GM12878 (cell line): Measurements from ENCODE around the gene AVP. TPM values are rescaled to one million over a fixed set of nuclear protein-coding genes. Genes with fewer than 3 reads are reported as not detected.

Experiments used
- ATAC-seq: fragments of 200-7000 bp; cut with Tn5 transposase; 3 replicates; pipeline ENCODE4 v1.9.1; 2020; ENCODE audit warnings: mild to moderate bottlenecking, moderate library complexity
- BruUV-seq: library from RNA; stranded (reverse); fragments of 400-500 nt; replicated peaks from 2 replicates; lab custom pipeline; 2021; lab: Mats Ljungman, UMichigan
- CTCF ChIA-PET: fragments of 300-600 bp; sonication (Branson Sonifier 250); formaldehyde crosslinking; extraction: SDS; loops from one replicate; lab custom pipeline; 2021; ENCODE audit warnings: inconsistent platforms; lab: Yijun Ruan, JAX
- POLR2A ChIA-PET: fragments of 350-600 bp; formaldehyde crosslinking; extraction: SDS; loops from one replicate; lab custom pipeline; 2021; ENCODE audit warnings: inconsistent platforms; lab: Charles Lee
- RAD21 ChIA-PET: fragments of 300-600 bp; sonication (Branson Sonifier 250); formaldehyde crosslinking; loops from one replicate; lab custom pipeline; 2023; ENCODE audit warnings: antibody characterized with exemption; ENCODE audit not compliant: unreplicated experiment; lab: Charles Lee
- SMC1A ChIA-PET: fragments of 300-600 bp; sonication (Branson Sonifier 250); formaldehyde crosslinking; loops from one replicate; lab custom pipeline; 2023; ENCODE audit not compliant: unreplicated experiment, uncharacterized antibody; lab: Charles Lee
- DNase-seq: peaks from one replicate; pipeline ENCODE4 v3.0.0-alpha.2; 2011; ENCODE audit warnings: low read depth, low spot score
- FAIRE-seq: peaks from 3 replicates; lab custom pipeline; 2011; peaks lifted over from hg19 to GRCh38; lab: Jason Lieb, UNC
- H2AFZ ChIP-seq: 2 replicates; pipeline ENCODE4 v1.6.0; 2011; ENCODE audit warnings: low read depth, low read length, control low read depth; ENCODE audit not compliant: control insufficient read depth
- H3K27ac ChIP-seq: 2 replicates; pipeline ENCODE4 v1.5.1; 2011; ENCODE audit warnings: control low read depth; ENCODE audit not compliant: control insufficient read depth, insufficient read depth
- H3K27me3 ChIP-seq, 2 experiments: replicated peaks in 1 of 2; 2 replicates each; pipeline versions ENCODE4 v1.6.0 to v1.6.1; 2011; ENCODE audit warnings: low read length in 1 of 2; ENCODE audit not compliant: control insufficient read depth in 2 of 2, insufficient read depth in 2 of 2
- H3K36me3 ChIP-seq, 2 experiments: 2 replicates each; pipeline ENCODE4 v1.5.1; 2011; ENCODE audit warnings: low read length in 1 of 2; ENCODE audit not compliant: control insufficient read depth in 2 of 2, insufficient read depth in 2 of 2
- H3K4me1 ChIP-seq: 2 replicates; pipeline ENCODE4 v1.6.1; 2011; ENCODE audit warnings: mild to moderate bottlenecking, low read length, moderate library complexity, mixed read lengths; ENCODE audit not compliant: control insufficient read depth, insufficient read depth
- H3K4me2 ChIP-seq: 2 replicates; pipeline ENCODE4 v1.6.0; 2011; ENCODE audit warnings: control low read depth; ENCODE audit not compliant: control insufficient read depth, insufficient read depth
- H3K4me3 ChIP-seq: fragments of 200-600 bp; sonication (generic); 2 replicates; pipeline ENCODE4 v1.5.1; 2016
- H3K79me2 ChIP-seq: 2 replicates; pipeline ENCODE4 v1.6.0; 2011; ENCODE audit warnings: low read length; ENCODE audit not compliant: control insufficient read depth, insufficient read depth
- H3K9ac ChIP-seq: 2 replicates; pipeline ENCODE4 v1.8.0; 2011; ENCODE audit warnings: low read length, control low read depth, mixed read lengths; ENCODE audit not compliant: control insufficient read depth, insufficient read depth
- H3K9me3 ChIP-seq: replicated peaks from 3 replicates; pipeline ENCODE4 v1.5.1; 2011; ENCODE audit warnings: mild to moderate bottlenecking, low read length; ENCODE audit not compliant: control insufficient read depth, insufficient read depth
- H4K20me1 ChIP-seq: 2 replicates; pipeline ENCODE4 v1.6.0; 2011; ENCODE audit not compliant: control insufficient read depth, insufficient read depth
- BMI1 ChIP-seq: fragments of 450-650 bp; IDR thresholded peaks from 2 replicates; pipeline ENCODE4 v1.6.1; 2016; ENCODE audit warnings: mild to moderate bottlenecking, moderate library complexity, borderline replicate concordance
- CHD4 ChIP-seq: fragments of 200-600 bp; sonication (generic); IDR thresholded peaks from 2 replicates; pipeline ENCODE4 v1.6.1; 2016; ENCODE audit warnings: mild to moderate bottlenecking
- EP300 ChIP-seq, 2 experiments: fragments of 150-350 bp in 1 of 2; IDR thresholded peaks; 2 replicates each; pipeline ENCODE4 v1.6.1; 2011 to 2012; ENCODE audit warnings: low read depth in 2 of 2, low read length in 2 of 2, borderline replicate concordance in 1 of 2, improper control_type of control experiment in 1 of 2, inconsistent platforms in 1 of 2; ENCODE audit not compliant: control insufficient read depth in 1 of 2
- EZH2 ChIP-seq: IDR thresholded peaks from 2 replicates; pipeline ENCODE4 v1.6.1; 2012; ENCODE audit warnings: low read depth, mild to moderate bottlenecking, control low read depth, inconsistent platforms, low read length, borderline replicate concordance; ENCODE audit not compliant: control insufficient read depth
- GABPA ChIP-seq: IDR thresholded peaks from 2 replicates; pipeline ENCODE4 v1.6.1; 2014; ENCODE audit warnings: antibody characterized with exemption, low read depth, mild to moderate bottlenecking, inconsistent platforms
- IRF3 ChIP-seq: fragments of 450-650 bp; IDR thresholded peaks from 2 replicates; pipeline ENCODE4 v1.6.1; 2014; ENCODE audit warnings: mild to moderate bottlenecking
- MTA2 ChIP-seq: fragments of 450-650 bp; IDR thresholded peaks from 2 replicates; pipeline ENCODE4 v1.6.1; 2016; ENCODE audit warnings: low read depth, mild to moderate bottlenecking, moderate library complexity
- MYC ChIP-seq: IDR thresholded peaks from 2 replicates; pipeline ENCODE4 v1.6.1; 2011; ENCODE audit warnings: mild to moderate bottlenecking, low read length, moderate library complexity, inconsistent platforms; ENCODE audit not compliant: insufficient read depth, insufficient replicate concordance, insufficient read length, severe bottlenecking
- NFYB ChIP-seq: IDR thresholded peaks from 2 replicates; pipeline ENCODE4 v1.6.1; 2011; ENCODE audit warnings: low read depth, mild to moderate bottlenecking, low read length, improper control_type of control experiment, moderate library complexity; ENCODE audit not compliant: insufficient read depth
- PBX3 ChIP-seq: IDR thresholded peaks from 2 replicates; pipeline ENCODE4 v1.6.1; 2011; ENCODE audit warnings: mild to moderate bottlenecking, low read depth, low read length, moderate library complexity; ENCODE audit not compliant: insufficient replicate concordance
- STAT3 ChIP-seq: IDR thresholded peaks from 2 replicates; pipeline ENCODE4 v1.6.1; 2011; ENCODE audit warnings: low read depth, low read length, improper control_type of control experiment
- TCF3 ChIP-seq: IDR thresholded peaks from 2 replicates; pipeline ENCODE4 v1.6.1; 2012; ENCODE audit warnings: low read depth, mild to moderate bottlenecking, low read length, borderline replicate concordance; ENCODE audit not compliant: insufficient read depth
- YBX1 ChIP-seq: fragments of 450-650 bp; IDR thresholded peaks from 2 replicates; pipeline ENCODE4 v1.6.1; 2016; ENCODE audit warnings: antibody characterized with exemption
- ZNF207 ChIP-seq: fragments of 450-650 bp; IDR thresholded peaks from 2 replicates; pipeline ENCODE4 v1.6.1; 2014; ENCODE audit warnings: antibody characterized with exemption, mild to moderate bottlenecking, borderline replicate concordance
- ZNF622 ChIP-seq: fragments of 450-650 bp; IDR thresholded peaks from 2 replicates; pipeline ENCODE4 v1.6.1; 2017; ENCODE audit warnings: mild to moderate bottlenecking, inconsistent platforms
- WGBS: methylation state at CpG from one replicate; pipeline ENCODE4 v1.1.6; 2016; ENCODE audit warnings: low lambda C conversion rate; ENCODE audit not compliant: insufficient replicate concordance, insufficient coverage; ENCODE audit errors: missing lambda C conversion rate; 5-methylcytosine and 5-hydroxymethylcytosine counted together
- in situ Hi-C: fragments of 300-500 bp; cut with MboI; formaldehyde crosslinking; loops from 9 replicates; pipeline ENCODE4 v1.14.3; 2018; ENCODE audit warnings: mixed read lengths
- intact Hi-C: fragments of 100-400 bp; cut with micrococcal nuclease; formaldehyde crosslinking; loops from one replicate; pipeline ENCODE4 v1.14.2; 2022; ENCODE audit not compliant: unreplicated experiment
- polyA plus RNA-seq, 11 experiments: library from polyadenylated mRNA; depleted of rRNA in 4 of 11; unstranded in 6 of 11; stranded (reverse) in 5 of 11; fragments of >200 nt; fragmentation: Nextera tagmentation in 4 of 11; fragmentation: Illumina TruSeq in 1 of 11; extraction: Ambion mirVana in 4 of 11; extraction: Trizol in 1 of 11; gene quantifications; 1 replicate in 1 of 11; 2 replicates in 10 of 11; pipeline versions ENCODE4 v1.2.1 to v1.2.3, GENCODE V29; 2011 to 2016; ENCODE audit warnings: inconsistent platforms in 2 of 11, missing spikeins in 2 of 11, low read depth in 1 of 11
- total RNA-seq, 4 experiments: library from RNA; depleted of rRNA in 3 of 4; stranded (reverse); fragments of >200 nt in 3 of 4; fragmentation: Illumina TruSeq in 1 of 4; extraction: Trizol in 1 of 4; gene quantifications; 2 replicates each; pipeline versions ENCODE4 v1.2.1 to v1.2.3, GENCODE V29; 2013 to 2021
- TF ChIP-seq, protein P1 (sequence below): IDR thresholded peaks from 2 replicates; pipeline ENCODE4 v1.6.1; 2012; ENCODE audit warnings: low read depth, low read length, improper control_type of control experiment

AVP gene
- total and polyA plus RNA-seq, 10 of the 15 experiments (the other 5 are each of a cell fraction or from before 2014, with no cell fraction given) = not detected

DNA sequence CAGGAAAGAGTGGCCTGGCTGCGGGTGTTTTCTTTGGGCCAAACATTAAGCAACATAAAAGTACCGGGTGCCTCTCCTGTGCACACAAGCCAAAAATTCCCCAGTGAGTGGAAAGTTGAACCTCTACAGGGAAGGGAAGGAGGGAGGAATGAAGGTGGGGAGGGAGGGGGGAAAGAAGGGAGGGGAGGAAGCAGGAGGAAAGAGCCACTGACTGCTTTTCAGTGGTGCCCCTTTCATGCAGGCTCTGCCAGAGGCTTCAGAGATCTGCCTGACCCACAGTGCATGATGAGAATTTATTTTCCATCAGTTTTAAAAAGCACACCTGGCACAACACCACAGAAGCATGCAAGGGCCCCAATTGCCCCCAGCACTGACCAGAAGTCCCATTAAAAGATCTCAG is 27.5 kb upstream of the AVP start:
- DNase-seq = no peak
- no peaks in the 10 kb centered on the region for H3K79me2 ChIP-seq
- H3K27me3 ChIP-seq = no peaks in the 10 kb centered on the region
- BruUV-seq = no TSS peak
- no peaks in the 10 kb centered on the region for H4K20me1 ChIP-seq
- H3K9me3 ChIP-seq = no peaks in the 10 kb centered on the region
- no peaks in the 10 kb centered on the region for H3K4me1 ChIP-seq
- H3K36me3 ChIP-seq = no peaks in the 10 kb centered on the region; a peak in 1 of 4 replicates
- 100% methylated on average over 2 of the region's 2 CpGs for WGBS
- SMC1A ChIA-PET = no interaction called here
- H2AFZ ChIP-seq = no peak overlapping the region
- TF ChIP-seq, protein P1, sequence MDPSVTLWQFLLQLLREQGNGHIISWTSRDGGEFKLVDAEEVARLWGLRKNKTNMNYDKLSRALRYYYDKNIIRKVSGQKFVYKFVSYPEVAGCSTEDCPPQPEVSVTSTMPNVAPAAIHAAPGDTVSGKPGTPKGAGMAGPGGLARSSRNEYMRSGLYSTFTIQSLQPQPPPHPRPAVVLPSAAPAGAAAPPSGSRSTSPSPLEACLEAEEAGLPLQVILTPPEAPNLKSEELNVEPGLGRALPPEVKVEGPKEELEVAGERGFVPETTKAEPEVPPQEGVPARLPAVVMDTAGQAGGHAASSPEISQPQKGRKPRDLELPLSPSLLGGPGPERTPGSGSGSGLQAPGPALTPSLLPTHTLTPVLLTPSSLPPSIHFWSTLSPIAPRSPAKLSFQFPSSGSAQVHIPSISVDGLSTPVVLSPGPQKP = no peak
- TF ChIP-seq MTA2 = no peak
- TF ChIP-seq EZH2 = no peak
- TF ChIP-seq ZNF207 = no peak
- no peak for TF ChIP-seq NFYB
- TF ChIP-seq BMI1 = no peak
- no peak for TF ChIP-seq STAT3
- no peak for TF ChIP-seq MYC
- TF ChIP-seq TCF3 = no peak
- no peak for TF ChIP-seq IRF3
- no peak for TF ChIP-seq CHD4
- TF ChIP-seq ZNF622 = no peak
- no peak for TF ChIP-seq GABPA
- no peak for TF ChIP-seq PBX3
- no peak for TF ChIP-seq EP300 (IDR thresholded peaks at IDR 0.05; ENCODE audit: borderline replicate concordance in 1 of 2, control insufficient read depth in 1 of 2, low read depth in 2 of 2, low read length in 2 of 2)
- no peak for TF ChIP-seq YBX1
- TF ChIP-seq, all 136 proteins: peak for 0
- RAD21 ChIA-PET = no interaction called here
- H3K4me3 ChIP-seq = no peak overlapping the region
- CTCF ChIA-PET = interaction anchor here (0.6 to 2.5 kb wide), 2 partner anchors 204 to 271 kb away, joined by 3 to 9 read pairs; partner anchors contain the start of genes PCED1A and VPS16
- no peak for ATAC-seq
- H3K9ac ChIP-seq = no peak overlapping the region
- no peak overlapping the region for H3K27ac ChIP-seq
- FAIRE-seq = no peak
- in situ Hi-C loops = no loop called here
- intact Hi-C loops = no loop called here
- POLR2A ChIA-PET = no interaction called here
- no peak overlapping the region for H3K4me2 ChIP-seq
